Neural progenitor cell (in vitro differentiated cells): ENCODE data around the gene EPN1.

ENCODE experiments used
- EZH2 ChIP-seq: fragments of 200-600 bp; sonication (generic); IDR thresholded peaks from 2 replicates; pipeline ENCODE4 v1.6.1; 2017; ENCODE audit warnings: antibody characterized with exemption, mild to moderate bottlenecking, moderate library complexity
- EZH2phosphoT487 ChIP-seq: fragments of 200-600 bp; sonication (generic); IDR thresholded peaks from 2 replicates; pipeline ENCODE4 v1.6.1; 2017; ENCODE audit warnings: antibody characterized with exemption
- TF ChIP-seq, protein P1 (sequence below): fragments of 200-600 bp; sonication (generic); IDR thresholded peaks from 2 replicates; pipeline ENCODE4 v1.5.1; 2017; ENCODE audit warnings: antibody characterized with exemption, mild to moderate bottlenecking

GRCh38 chr19:55680339-55681130 is 5.5 kb downstream of the EPN1 start:
- TF ChIP-seq, protein P1, sequence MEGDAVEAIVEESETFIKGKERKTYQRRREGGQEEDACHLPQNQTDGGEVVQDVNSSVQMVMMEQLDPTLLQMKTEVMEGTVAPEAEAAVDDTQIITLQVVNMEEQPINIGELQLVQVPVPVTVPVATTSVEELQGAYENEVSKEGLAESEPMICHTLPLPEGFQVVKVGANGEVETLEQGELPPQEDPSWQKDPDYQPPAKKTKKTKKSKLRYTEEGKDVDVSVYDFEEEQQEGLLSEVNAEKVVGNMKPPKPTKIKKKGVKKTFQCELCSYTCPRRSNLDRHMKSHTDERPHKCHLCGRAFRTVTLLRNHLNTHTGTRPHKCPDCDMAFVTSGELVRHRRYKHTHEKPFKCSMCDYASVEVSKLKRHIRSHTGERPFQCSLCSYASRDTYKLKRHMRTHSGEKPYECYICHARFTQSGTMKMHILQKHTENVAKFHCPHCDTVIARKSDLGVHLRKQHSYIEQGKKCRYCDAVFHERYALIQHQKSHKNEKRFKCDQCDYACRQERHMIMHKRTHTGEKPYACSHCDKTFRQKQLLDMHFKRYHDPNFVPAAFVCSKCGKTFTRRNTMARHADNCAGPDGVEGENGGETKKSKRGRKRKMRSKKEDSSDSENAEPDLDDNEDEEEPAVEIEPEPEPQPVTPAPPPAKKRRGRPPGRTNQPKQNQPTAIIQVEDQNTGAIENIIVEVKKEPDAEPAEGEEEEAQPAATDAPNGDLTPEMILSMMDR: no peak
- TF ChIP-seq EZH2: no peak
- no peak for TF ChIP-seq EZH2phosphoT487
